Measurements from ENCODE around the gene DCTN1. TPM values are rescaled to one million over a fixed set of nuclear protein-coding genes. Genes with fewer than 3 reads are reported as not detected.

The DCTN1 gene
- total RNA-seq, 2 experiments from 2014 or later = 112 to 115 TPM

GRCh38 chr2:74314107-74314506 lies 66.0 kb downstream of the DCTN1 start:
- Mint-ChIP-seq H3K4me1 (ENCODE audit: low read depth) (no peaks in the 10 kb centered on the region), H3K4me3 (no peak overlapping the region), H3K27ac (no peak overlapping the region), H3K27me3 (ENCODE audit: low read depth) (peaks cover 6% of the 10 kb centered on the region), H3K36me3 (ENCODE audit: low read depth) (no peaks in the 10 kb centered on the region), H3K9me3 (ENCODE audit: insufficient read depth) (no peaks in the 10 kb centered on the region)
- ATAC-seq (no peak), DNase-seq (no peak)
- ChIA-PET CTCF (interaction anchor here (1.9 to 2.5 kb wide), 2 partner anchors 9 to 21 kb away, joined by 5 to 8 read pairs; no protein-coding TSS in a partner anchor), POLR2A (no interaction called here)

GRCh38 chr2:74313497-74313896 lies 66.6 kb downstream of the DCTN1 start:
- ChIA-PET POLR2A (no interaction called here), CTCF (interaction anchor here (1.9 to 2.5 kb wide), 2 partner anchors 10 to 22 kb away, joined by 5 to 8 read pairs; no protein-coding TSS in a partner anchor)
- ATAC-seq (no peak), DNase-seq (no peak)
- H3K27me3 Mint-ChIP-seq (ENCODE audit: low read depth) = peaks cover 6% of the 10 kb centered on the region
- H3K27ac Mint-ChIP-seq = no peak overlapping the region
- H3K4me1 Mint-ChIP-seq (ENCODE audit: low read depth) = no peaks in the 10 kb centered on the region
- H3K36me3 Mint-ChIP-seq (ENCODE audit: low read depth) = no peaks in the 10 kb centered on the region
- no peaks in the 10 kb centered on the region for H3K9me3 Mint-ChIP-seq (ENCODE audit: insufficient read depth)
- H3K4me3 Mint-ChIP-seq = no peak overlapping the region

- ChIA-PET CTCF (interaction anchor here (2.5 kb wide), 1 partner anchor 22 kb away, joined by 8 read pairs; no protein-coding TSS in a partner anchor), POLR2A (no interaction called here)
- no peak for ATAC-seq
- Mint-ChIP-seq H3K4me3 (no peak overlapping the region), H3K27ac (no peak overlapping the region), H3K27me3 (ENCODE audit: low read depth) (peaks cover 6% of the 10 kb centered on the region), H3K9me3 (ENCODE audit: insufficient read depth) (no peaks in the 10 kb centered on the region), H3K36me3 (ENCODE audit: low read depth) (no peaks in the 10 kb centered on the region), H3K4me1 (ENCODE audit: low read depth) (no peaks in the 10 kb centered on the region)
- DNase-seq = no peak
Measured at GRCh38 chr2:74312913-74313312, 67.2 kb downstream of the DCTN1 start.

Other genes starting within 250 kb of the DCTN1 start
- gene BOLA3, start 232.4 kb downstream of the DCTN1 start, total RNA-seq = 10 to 100 TPM; 79.7 to 85.4 TPM
- 100 to 1,000 TPM; 191 to 208 TPM for gene MOB1A, start 201.4 kb downstream of the DCTN1 start, total RNA-seq
- gene MTHFD2, start 181.7 kb downstream of the DCTN1 start, total RNA-seq = 100 to 1,000 TPM; 162 to 164 TPM
- 1 to 10 TPM; 1.6 to 2.8 TPM for gene SLC4A5, start 36.9 kb downstream of the DCTN1 start, total RNA-seq
- 1 to 10 TPM; 1.5 TPM for gene C2orf81, start 41.3 kb upstream of the DCTN1 start, total RNA-seq
- gene WDR54, start 41.4 kb upstream of the DCTN1 start, total RNA-seq = 10 to 100 TPM; 93.7 to 96.9 TPM
- gene RTKN, start 61.6 kb upstream of the DCTN1 start, total RNA-seq = under 1 TPM; 0.37 to 0.57 TPM
- gene INO80B, start 74.8 kb upstream of the DCTN1 start, total RNA-seq = 10 to 100 TPM; 25.7 to 29.1 TPM
- gene WBP1, start 78.1 kb upstream of the DCTN1 start, total RNA-seq = 10 to 100 TPM; 34.0 to 34.3 TPM
- 10 to 100 TPM; 52.4 to 56.3 TPM for gene MOGS, start 85.1 kb upstream of the DCTN1 start, total RNA-seq
- gene MRPL53, start 92.4 kb upstream of the DCTN1 start, total RNA-seq = 10 to 100 TPM; 95.7 to 96.2 TPM
- 10 to 100 TPM; 22.5 to 26.7 TPM for gene CCDC142, start 102.7 kb upstream of the DCTN1 start, total RNA-seq
- gene TTC31, start 102.8 kb upstream of the DCTN1 start, total RNA-seq = 10 to 100 TPM; 38.3 to 40.0 TPM
- gene LBX2, start 119.3 kb upstream of the DCTN1 start, total RNA-seq = under 1 TPM; 0.32 to 0.68 TPM
- 10 to 100 TPM; 20.3 to 28.5 TPM for gene PCGF1, start 127.4 kb upstream of the DCTN1 start, total RNA-seq
- gene TLX2, start 134.1 kb upstream of the DCTN1 start, total RNA-seq = under 1 TPM; 0.34 to 0.44 TPM
- gene DQX1, start 145.9 kb upstream of the DCTN1 start, total RNA-seq = under 1 TPM; 0.18 TPM
- gene AUP1, start 149.4 kb upstream of the DCTN1 start, total RNA-seq = 100 to 1,000 TPM; 119 to 123 TPM
- 10 to 100 TPM; 48.0 to 49.4 TPM for gene HTRA2, start 149.6 kb upstream of the DCTN1 start, total RNA-seq
- under 1 TPM; 0.21 to 0.23 TPM for gene LOXL3, start 173.6 kb upstream of the DCTN1 start, total RNA-seq
- 10 to 100 TPM; 32.4 to 35.9 TPM for gene DOK1, start 174.4 kb upstream of the DCTN1 start, total RNA-seq